HepG2 (cell line): ENCODE measurements around the gene RAD52. TPM values are rescaled to one million over a fixed set of nuclear protein-coding genes. Genes with fewer than 3 reads are reported as not detected.
A peak's percentile ranks its signal among the peaks of the same experiment; 100 is the strongest.

Experiments
- ATAC-seq: fragments of 200-7000 bp; cut with Tn5 transposase; 3 replicates; pipeline ENCODE4 v1.9.1; 2020; ENCODE audit warnings: mild to moderate bottlenecking, moderate library complexity
- BruUV-seq: library from RNA; stranded (reverse); fragments of 400-500 nt; replicated peaks from 2 replicates; lab custom pipeline; 2021; lab: Mats Ljungman, UMichigan
- CTCF ChIA-PET: fragments of 300-600 bp; formaldehyde crosslinking; extraction: SDS; loops from one replicate; lab custom pipeline; 2021; ENCODE audit warnings: low total read pairs, inconsistent platforms, low intra/inter-chr PET ratio; lab: Yijun Ruan, JAX
- POLR2A ChIA-PET: fragments of 350-600 bp; sonication (Branson Sonifier 250); formaldehyde crosslinking; loops from one replicate; lab custom pipeline; 2020; ENCODE audit warnings: antibody characterized with exemption, inconsistent platforms; lab: Yijun Ruan, JAX
- DNase-seq: peaks from one replicate; pipeline ENCODE4 v3.0.0-alpha.2; 2015; ENCODE audit warnings: low spot score
- FAIRE-seq: peaks from 3 replicates; lab custom pipeline; 2011; peaks lifted over from hg19 to GRCh38; lab: Jason Lieb, UNC
- H2AFZ ChIP-seq: one replicate; pipeline ENCODE4 v1.6.1; 2011; ENCODE audit warnings: low read length, inconsistent platforms
- H3K27ac ChIP-seq: fragments of 300-600 bp; 3 replicates; pipeline ENCODE4 v1.8.0; 2011; ENCODE audit warnings: mixed run types, mild to moderate bottlenecking, mixed read lengths, low read length, inconsistent platforms; ENCODE audit not compliant: insufficient read depth; ENCODE audit errors: extremely low read length
- H3K27me3 ChIP-seq, 2 experiments: fragments of 200-600 bp in 1 of 2; 2 replicates in 1 of 2; 3 replicates in 1 of 2; pipeline versions ENCODE4 v1.6.0 to v1.8.0; 2011; ENCODE audit warnings: low read length in 2 of 2, mild to moderate bottlenecking in 2 of 2, moderate library complexity in 2 of 2, inconsistent platforms in 1 of 2; ENCODE audit not compliant: insufficient read depth in 2 of 2, control insufficient read depth in 1 of 2
- H3K36me3 ChIP-seq, 2 experiments: fragments of 200-600 bp in 1 of 2; replicated peaks in 1 of 2; 2 replicates in 1 of 2; 3 replicates in 1 of 2; pipeline versions ENCODE4 v1.5.1 to v1.8.0; 2011; ENCODE audit warnings: low read length in 2 of 2, inconsistent platforms in 1 of 2; ENCODE audit not compliant: insufficient read depth in 2 of 2, control insufficient read depth in 1 of 2
- H3K4me1 ChIP-seq: 2 replicates; pipeline ENCODE4 v1.5.1; 2012; ENCODE audit warnings: low read length, inconsistent platforms; ENCODE audit not compliant: insufficient read depth
- H3K4me2 ChIP-seq: 2 replicates; pipeline ENCODE4 v1.6.0; 2011; ENCODE audit warnings: low read depth, low read length, inconsistent platforms
- H3K4me3 ChIP-seq, 3 experiments: fragments of 200-600 bp in 1 of 3; sonication (generic), shearing (Covaris generic) in 1 of 3; replicated peaks in 1 of 3; 2 replicates each; pipeline ENCODE4 v1.5.1; 2011 to 2016; ENCODE audit warnings: low read length in 3 of 3, inconsistent platforms in 2 of 3, low read depth in 2 of 3, mild to moderate bottlenecking in 2 of 3, control low read depth in 1 of 3, mixed read lengths in 1 of 3; ENCODE audit not compliant: insufficient read depth in 1 of 3
- H3K79me2 ChIP-seq: one replicate; pipeline ENCODE4 v1.6.1; 2011; ENCODE audit warnings: low read length, inconsistent platforms; ENCODE audit not compliant: insufficient read depth
- H3K9ac ChIP-seq: 2 replicates; pipeline ENCODE4 v1.6.0; 2011; ENCODE audit warnings: mild to moderate bottlenecking, low read depth, low read length, inconsistent platforms; ENCODE audit not compliant: insufficient read depth
- H3K9me3 ChIP-seq: 2 replicates; pipeline ENCODE4 v1.5.1; 2012; ENCODE audit warnings: mild to moderate bottlenecking, low read length
- H4K20me1 ChIP-seq: 2 replicates; pipeline ENCODE4 v1.6.0; 2011; ENCODE audit warnings: inconsistent platforms, mild to moderate bottlenecking, low read length, moderate library complexity; ENCODE audit not compliant: insufficient read depth
- DPF2 ChIP-seq: sonication (generic); formaldehyde crosslinking; IDR thresholded peaks from 2 replicates; pipeline ENCODE4 v1.4.0; 2020; ENCODE audit warnings: mild to moderate bottlenecking, low read depth, missing genetic modification reagents, borderline replicate concordance
- HOXD1 ChIP-seq: sonication (generic); formaldehyde crosslinking; IDR thresholded peaks from 2 replicates; pipeline ENCODE4 v1.5.0; 2020; ENCODE audit warnings: missing genetic modification reagents
- MAFF ChIP-seq: IDR thresholded peaks from 2 replicates; pipeline ENCODE4 v1.6.1; 2011; ENCODE audit warnings: low read depth, low read length, improper control_type of control experiment
- MAFK ChIP-seq, 2 experiments: IDR thresholded peaks in 1 of 2; conservative IDR thresholded peaks in 1 of 2; 2 replicates each; pipeline ENCODE4 v1.6.1; 2011; ENCODE audit warnings: improper control_type of control experiment in 2 of 2, low read length in 2 of 2
- RFX1 ChIP-seq: fragments of 450-650 bp; IDR thresholded peaks from 2 replicates; pipeline ENCODE4 v1.6.1; 2017
- ZKSCAN5 ChIP-seq: sonication (generic); formaldehyde crosslinking; IDR thresholded peaks from 2 replicates; pipeline ENCODE4 v1.5.1; 2020; ENCODE audit warnings: mild to moderate bottlenecking, missing genetic modification reagents
- ZNF460 ChIP-seq: sonication (generic); formaldehyde crosslinking; IDR thresholded peaks from 2 replicates; pipeline ENCODE4 v1.5.1; 2020; ENCODE audit warnings: missing genetic modification reagents, mild to moderate bottlenecking, borderline replicate concordance
- ZNF567 ChIP-seq: sonication (generic); formaldehyde crosslinking; IDR thresholded peaks from 2 replicates; pipeline ENCODE4 v1.8.1; 2023; ENCODE audit warnings: mild to moderate bottlenecking, missing genetic modification reagents, borderline replicate concordance
- WGBS: methylation state at CpG from one replicate; pipeline ENCODE4 v1.1.6; 2017; ENCODE audit warnings: low lambda C conversion rate; 5-methylcytosine and 5-hydroxymethylcytosine counted together
- in situ Hi-C: cut with HindIII; loops from 2 replicates; pipeline ENCODE4 v1.10.0; 2017; ENCODE audit warnings: low pct_unique_long_range_greater_than_20kb; ENCODE audit not compliant: extremely low pct_ligation_motif_present
- intact Hi-C: fragments of 100-400 bp; cut with micrococcal nuclease; formaldehyde crosslinking; loops from one replicate; pipeline ENCODE4 v1.10.0; 2022; ENCODE audit not compliant: unreplicated experiment
- polyA plus RNA-seq, 8 experiments: library from polyadenylated mRNA; depleted of rRNA in 3 of 8; stranded (reverse) in 7 of 8; unstranded in 1 of 8; fragments of >200 nt; fragmentation: Illumina TruSeq in 4 of 8; extraction: Trizol in 4 of 8; gene quantifications; 2 replicates each; pipeline versions ENCODE4 v1.2.1 to v1.2.3, GENCODE V29; 2011 to 2016; ENCODE audit warnings: low read depth in 4 of 8, missing spikeins in 1 of 8, mixed read lengths in 1 of 8; ENCODE audit not compliant: insufficient read depth in 1 of 8
- total RNA-seq, 5 experiments: library from RNA; depleted of rRNA; stranded (reverse); fragments of >200 nt; fragmentation: Illumina TruSeq; extraction: Trizol; gene quantifications; 2 replicates each; pipeline ENCODE4 v1.2.3, GENCODE V29; 2016; ENCODE audit warnings: low read depth in 1 of 5
- TF ChIP-seq, protein P1 (sequence below): sonication (generic); formaldehyde crosslinking; IDR thresholded peaks from 2 replicates; pipeline ENCODE4 v1.4.0; 2020; ENCODE audit warnings: mild to moderate bottlenecking, missing genetic modification reagents

Gene RAD52
- total and polyA plus RNA-seq, 2 of the 13 experiments (the other 11 are each of a cell fraction or from before 2014, with no cell fraction given): 14.3 to 19.9 TPM

DNA sequence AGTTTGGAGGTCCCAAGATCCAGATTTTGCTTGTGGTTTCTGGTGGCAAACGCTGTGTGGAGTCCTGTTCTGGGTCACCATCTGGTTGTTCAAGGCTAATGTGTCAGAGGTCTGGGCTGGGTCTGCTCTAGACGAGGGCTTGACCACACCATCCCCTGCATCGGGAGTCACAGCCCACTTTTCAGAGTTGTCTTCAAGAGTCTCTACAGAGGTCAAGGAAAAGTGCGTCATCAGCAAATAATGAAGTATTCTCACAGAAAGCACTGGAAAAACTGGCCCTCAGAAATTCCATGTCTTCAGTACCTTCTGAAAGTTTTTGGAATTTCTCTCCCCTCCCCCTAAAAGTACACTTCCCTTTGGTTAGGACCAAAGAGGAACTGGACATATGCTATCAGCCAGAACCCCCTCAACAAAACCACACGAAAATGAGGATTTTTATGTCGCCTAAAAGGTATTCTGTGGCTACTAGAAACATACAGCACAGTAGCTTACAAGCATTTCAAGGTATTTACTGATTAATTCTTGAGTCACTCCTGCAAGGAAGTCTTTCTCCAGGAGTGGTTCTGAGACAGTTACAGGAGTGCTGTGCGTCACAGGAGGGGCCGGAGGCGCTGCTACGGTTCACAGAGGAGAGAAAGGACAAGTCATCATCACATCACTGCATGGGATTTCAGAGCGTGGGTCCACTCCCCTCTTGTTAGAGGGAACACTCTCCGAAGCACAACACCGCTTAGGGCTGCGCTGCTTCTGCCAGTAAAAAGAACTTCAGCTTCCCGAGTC, 35.4 kb downstream of the RAD52 start:
- BruUV-seq: no TSS peak
- no peak for FAIRE-seq
- TF ChIP-seq HOXD1 (CRISPR knock-in tag) (no peak), ZNF460 (CRISPR knock-in tag) (no peak), RFX1 (no peak), ZNF567 (CRISPR knock-in tag) (no peak), DPF2 (no peak), MAFF (peak; percentile 75), MAFK (conservative IDR thresholded peaks at IDR 0.05 in 1 of 2, IDR thresholded peaks at IDR 0.05 in 1 of 2; ENCODE audit: low read length in 2 of 2) (peak; percentile 64 to 87), ZKSCAN5 (CRISPR knock-in tag) (no peak)
- TF ChIP-seq, protein P1, sequence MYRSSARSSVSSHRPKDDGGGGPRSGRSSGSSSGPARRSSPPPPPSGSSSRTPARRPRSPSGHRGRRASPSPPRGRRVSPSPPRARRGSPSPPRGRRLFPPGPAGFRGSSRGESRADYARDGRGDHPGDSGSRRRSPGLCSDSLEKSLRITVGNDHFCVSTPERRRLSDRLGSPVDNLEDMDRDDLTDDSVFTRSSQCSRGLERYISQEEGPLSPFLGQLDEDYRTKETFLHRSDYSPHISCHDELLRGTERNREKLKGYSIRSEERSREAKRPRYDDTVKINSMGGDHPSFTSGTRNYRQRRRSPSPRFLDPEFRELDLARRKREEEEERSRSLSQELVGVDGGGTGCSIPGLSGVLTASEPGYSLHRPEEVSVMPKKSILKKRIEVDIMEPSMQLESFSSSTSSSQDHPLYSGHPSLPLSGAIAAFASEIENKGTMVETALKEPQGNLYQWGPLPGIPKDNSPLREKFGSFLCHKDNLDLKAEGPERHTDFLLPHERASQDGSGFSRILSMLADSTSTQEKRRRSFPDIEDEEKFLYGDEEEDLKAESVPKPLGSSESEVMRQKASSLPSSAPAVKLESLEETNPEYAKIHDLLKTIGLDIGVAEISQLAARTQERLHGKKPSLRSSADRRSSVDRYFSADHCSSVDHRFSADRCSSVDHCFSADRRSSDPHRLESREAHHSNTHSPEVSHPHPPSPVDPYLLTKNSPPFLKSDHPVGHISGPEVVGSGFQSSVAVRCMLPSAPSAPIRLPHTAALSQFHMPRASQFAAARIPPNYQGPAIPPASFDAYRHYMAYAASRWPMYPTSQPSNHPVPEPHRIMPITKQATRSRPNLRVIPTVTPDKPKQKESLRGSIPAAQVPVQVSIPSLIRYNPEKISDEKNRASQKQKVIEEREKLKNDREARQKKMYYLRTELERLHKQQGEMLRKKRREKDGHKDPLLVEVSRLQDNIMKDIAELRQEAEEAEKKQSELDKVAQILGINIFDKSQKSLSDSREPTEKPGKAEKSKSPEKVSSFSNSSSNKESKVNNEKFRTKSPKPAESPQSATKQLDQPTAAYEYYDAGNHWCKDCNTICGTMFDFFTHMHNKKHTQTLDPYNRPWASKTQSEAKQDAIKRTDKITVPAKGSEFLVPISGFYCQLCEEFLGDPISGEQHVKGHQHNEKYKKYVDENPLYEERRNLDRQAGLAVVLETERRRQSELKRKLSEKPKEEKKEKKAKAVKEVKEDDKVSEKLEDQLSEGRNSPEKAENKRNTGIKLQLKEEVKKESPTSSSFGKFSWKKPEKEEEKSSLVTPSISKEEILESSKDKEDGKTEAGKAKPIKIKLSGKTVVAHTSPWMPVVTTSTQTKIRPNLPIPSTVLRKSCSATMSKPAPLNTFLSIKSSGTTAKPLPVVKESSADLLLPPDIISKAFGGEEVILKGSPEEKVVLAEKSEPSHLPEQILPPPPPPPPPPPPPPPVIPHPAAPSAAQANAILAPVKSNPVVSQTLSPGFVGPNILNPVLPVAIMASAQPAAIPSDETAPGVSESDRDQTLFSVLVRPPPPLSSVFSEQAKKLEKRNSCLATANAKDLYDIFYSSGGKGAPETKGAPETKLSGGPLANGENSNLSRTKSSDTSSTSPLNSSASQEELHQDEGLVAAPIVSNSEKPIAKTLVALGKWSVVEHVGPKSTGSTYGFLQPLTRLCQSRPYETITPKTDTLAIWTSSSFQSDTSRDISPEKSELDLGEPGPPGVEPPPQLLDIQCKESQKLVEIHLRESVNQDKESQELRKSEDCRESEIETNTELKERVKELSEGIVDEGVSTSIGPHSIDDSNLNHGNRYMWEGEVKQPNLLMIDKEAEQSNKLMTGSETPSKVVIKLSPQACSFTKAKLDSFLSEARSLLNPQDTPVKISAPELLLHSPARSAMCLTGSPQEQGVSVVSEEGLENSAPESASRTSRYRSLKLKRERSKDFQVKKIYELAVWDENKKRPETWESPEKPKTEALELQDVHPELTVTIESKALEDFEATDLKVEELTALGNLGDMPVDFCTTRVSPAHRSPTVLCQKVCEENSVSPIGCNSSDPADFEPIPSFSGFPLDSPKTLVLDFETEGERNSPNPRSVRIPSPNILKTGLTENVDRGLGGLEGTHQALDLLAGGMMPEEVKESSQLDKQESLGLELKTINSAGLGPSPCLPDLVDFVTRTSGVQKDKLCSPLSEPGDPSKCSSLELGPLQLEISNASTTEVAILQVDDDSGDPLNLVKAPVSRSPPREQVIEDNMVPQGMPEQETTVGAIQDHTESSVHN (CRISPR knock-in tag): no peak
- ChIA-PET CTCF (no interaction called here), POLR2A (no interaction called here)
- peaks cover 25 to 77% of the 10 kb centered on the region in 2 experiments; a peak in 4 of 5 replicates for H3K36me3 ChIP-seq
- no peak overlapping the region for H3K27ac ChIP-seq
- H3K4me1 ChIP-seq: no peaks in the 10 kb centered on the region
- no peak for DNase-seq
- no peak overlapping the region for H3K9ac ChIP-seq
- no peaks in the 10 kb centered on the region for H3K79me2 ChIP-seq
- intact Hi-C loops: no loop called here
- ATAC-seq: peak; percentile 21; the same call in 2 of the 3 replicates
- H2AFZ ChIP-seq: no peak overlapping the region
- no peaks in the 10 kb centered on the region for H4K20me1 ChIP-seq
- WGBS: 96% methylated on average over 10 of the region's 15 CpGs
- in situ Hi-C loops: no loop called here
- no peaks in the 10 kb centered on the region for H3K9me3 ChIP-seq
- no peak overlapping the region for H3K4me2 ChIP-seq
- H3K27me3 ChIP-seq: no peaks in the 10 kb centered on the region
- no peak overlapping the region for H3K4me3 ChIP-seq
